T follicular helper cell (primary cell): ENCODE data around the gene MASP2.
A peak's percentile ranks its signal among the peaks of the same experiment; 100 is the strongest.
"Not testable (repeated sequence)": the region's sequence is repeated elsewhere in the genome, so short reads cannot be mapped to it uniquely, and the experiment has no call there.

Experiments used
- DNase-seq: peaks from one replicate; pipeline ENCODE4 v3.0.0-alpha.2; 2020; ENCODE audit warnings: low read depth
- total RNA-seq, 2 experiments: gene quantifications; one replicate each; lab custom pipeline; 2026; lab: John Stamatoyannopoulos, UW

Gene MASP2
- 0.24 to 0.35 reads per million in 2 experiments for total RNA-seq

GRCh38 chr1:11046625-11047365, at the start of gene MASP2:
TSS of gene MASP2 (minus strand) at chr1:11047239. CDS start at chr1:11047207, 32 bp downstream.
- no peak for DNase-seq

DNA sequence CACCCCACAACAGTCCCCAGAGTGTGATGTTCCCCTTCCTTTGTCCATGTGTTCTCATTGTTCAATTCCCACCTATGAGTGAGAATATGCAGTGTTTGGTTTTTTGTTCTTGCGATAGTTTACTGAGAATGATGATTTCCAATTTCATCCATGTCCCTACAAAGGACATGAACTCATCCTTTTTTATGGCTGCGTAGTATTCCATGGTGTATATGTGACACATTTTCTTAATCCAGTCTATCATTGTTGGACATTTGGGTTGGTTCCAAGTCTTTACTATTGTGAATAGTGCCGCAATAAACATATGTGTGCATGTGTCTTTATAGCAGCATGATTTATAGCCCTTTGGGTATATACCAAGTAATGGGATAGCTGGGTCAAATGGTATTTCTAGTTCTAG, 36.7 kb upstream of the MASP2 start:
- DNase-seq, result not testable (repeated sequence)

- no peak for DNase-seq
These were observed 33.9 kb upstream of the MASP2 start for GRCh38 chr1:11080931-11081330.

DNA sequence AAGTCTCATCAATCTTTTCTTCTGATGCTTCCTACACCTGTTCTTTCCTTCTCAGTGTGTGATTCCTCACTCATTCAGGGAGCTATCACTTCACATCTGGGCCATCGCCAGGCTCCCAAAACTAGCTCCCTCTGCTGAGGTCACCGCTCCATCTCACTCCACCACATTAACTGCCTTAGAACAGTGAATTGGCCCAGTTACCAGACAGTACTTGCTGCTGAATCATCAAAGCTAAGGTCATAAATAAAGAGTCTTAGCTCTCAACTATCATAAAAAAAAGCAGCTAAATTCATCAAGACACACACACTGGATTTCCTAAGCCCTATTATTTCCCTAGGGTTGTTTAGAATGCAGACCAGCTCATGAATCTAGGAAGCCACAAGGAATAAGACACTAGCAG, 31.6 kb upstream of the MASP2 start:
- no peak for DNase-seq

GRCh38 chr1:11073398-11073797, 26.4 kb upstream of the MASP2 start:
- DNase-seq, result not testable (repeated sequence)

DNA sequence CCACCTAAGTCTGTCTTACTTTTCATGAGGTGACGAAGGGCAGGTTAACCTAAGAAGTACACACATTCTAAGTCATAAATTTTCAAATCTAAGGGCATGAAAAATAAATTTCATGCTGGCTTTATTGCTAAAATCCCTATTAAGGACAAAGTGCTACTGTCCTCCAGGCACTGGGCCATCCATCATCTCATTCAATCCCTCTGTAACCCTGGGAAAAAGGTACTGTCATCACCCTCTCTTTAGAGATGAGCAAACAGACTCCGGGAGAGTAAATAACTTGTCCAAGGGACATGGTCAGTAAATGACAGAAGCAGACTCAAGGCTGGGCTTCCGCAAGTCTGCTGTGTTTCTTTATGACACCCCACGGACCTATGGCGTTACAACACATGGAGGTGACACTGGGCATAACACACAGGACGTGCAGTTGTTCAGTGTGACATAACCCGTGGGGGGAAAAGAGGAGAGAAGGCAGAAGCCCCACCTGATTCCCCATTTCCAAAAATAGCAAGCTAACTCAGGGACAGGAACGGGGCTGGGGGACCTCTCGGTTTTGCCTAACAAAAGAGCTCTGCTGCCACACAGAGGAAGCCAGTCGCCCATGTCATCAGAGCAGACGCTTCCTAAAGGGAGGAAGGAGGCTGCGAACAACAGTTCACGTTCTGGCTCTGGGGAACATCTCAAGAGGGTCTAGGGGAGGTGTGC, 25.3 kb upstream of the MASP2 start:
- DNase-seq, result no peak

DNA sequence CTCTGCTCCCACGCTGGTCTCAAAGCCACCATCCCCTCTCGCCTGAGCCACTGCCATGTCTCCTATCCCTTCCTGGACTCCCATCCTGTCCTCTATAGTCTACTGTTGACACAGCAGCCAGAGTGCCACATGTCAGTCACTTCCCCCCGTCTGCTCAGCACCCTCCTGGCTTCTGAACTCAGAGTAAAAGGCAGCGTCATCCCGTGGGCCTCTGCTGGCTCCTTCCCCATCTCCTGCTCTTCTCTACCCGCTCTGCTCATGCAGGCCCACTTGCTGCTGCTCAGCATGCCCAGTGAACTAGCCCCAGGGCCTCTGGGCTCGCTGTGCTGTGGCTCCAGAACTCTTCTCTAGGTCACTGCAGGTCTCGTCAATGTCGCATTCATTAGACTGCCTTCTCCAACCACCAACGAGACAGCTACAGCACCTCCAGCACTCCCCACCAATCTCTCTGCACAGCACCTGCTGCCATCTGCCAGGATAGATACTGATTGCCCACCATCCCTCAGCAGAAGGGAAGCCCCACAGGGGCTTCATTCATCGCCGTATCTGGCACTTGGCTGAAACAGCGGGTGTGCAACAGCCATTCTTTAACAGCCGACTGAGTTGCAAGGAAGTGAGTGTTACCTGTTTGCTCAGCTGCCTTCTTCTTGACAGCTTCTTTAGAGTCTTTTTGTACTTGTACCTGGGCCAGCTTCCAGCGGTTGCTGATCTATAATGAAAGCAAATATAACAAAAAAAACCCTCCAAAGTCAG, 24.6 kb upstream of the MASP2 start:
- DNase-seq, result no peak

GRCh38 chr1:11070876-11071275, 23.8 kb upstream of the MASP2 start:
- no peak for DNase-seq

DNA sequence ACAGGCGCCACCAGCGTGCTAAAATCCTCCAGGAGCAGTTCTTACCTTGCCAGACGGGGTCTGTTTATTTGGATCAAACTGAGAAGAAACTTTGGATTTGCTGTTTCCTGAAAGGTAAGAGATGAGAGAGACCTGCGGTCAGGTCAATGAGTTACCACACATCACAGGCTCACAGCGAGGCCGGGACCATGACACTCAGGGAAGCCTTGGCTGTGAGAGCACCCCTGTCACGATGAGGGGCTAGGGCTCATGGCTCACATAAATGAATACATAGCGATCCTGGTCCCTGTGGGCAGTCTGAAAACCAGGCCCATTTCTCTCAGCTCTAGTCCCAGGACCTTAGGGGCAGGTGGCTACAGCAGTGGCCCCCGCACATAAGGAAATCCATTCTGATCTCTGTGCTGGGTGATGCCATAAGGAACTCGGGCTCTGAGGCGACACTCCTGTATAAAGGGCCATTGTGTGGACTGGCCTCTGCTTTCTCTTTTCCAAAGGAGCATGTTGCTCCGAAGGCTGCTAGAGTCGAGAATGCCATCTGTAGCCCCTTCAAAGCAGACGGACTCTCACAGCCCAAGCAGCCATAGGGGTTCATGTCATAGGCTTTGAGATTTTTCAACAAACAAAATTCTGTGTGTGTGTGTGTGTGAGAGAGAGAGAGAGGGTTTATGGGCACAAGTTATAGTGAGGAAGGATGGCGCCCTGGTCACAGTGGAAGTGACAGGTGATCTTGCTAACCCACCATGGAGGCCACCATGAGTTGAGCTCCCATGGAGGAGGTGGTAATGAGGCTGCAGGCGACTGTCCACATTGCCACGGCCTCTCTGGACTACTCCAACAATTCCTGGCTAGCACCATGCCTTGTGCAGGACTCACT, 21.8 kb upstream of the MASP2 start:
- no peak for DNase-seq

DNA sequence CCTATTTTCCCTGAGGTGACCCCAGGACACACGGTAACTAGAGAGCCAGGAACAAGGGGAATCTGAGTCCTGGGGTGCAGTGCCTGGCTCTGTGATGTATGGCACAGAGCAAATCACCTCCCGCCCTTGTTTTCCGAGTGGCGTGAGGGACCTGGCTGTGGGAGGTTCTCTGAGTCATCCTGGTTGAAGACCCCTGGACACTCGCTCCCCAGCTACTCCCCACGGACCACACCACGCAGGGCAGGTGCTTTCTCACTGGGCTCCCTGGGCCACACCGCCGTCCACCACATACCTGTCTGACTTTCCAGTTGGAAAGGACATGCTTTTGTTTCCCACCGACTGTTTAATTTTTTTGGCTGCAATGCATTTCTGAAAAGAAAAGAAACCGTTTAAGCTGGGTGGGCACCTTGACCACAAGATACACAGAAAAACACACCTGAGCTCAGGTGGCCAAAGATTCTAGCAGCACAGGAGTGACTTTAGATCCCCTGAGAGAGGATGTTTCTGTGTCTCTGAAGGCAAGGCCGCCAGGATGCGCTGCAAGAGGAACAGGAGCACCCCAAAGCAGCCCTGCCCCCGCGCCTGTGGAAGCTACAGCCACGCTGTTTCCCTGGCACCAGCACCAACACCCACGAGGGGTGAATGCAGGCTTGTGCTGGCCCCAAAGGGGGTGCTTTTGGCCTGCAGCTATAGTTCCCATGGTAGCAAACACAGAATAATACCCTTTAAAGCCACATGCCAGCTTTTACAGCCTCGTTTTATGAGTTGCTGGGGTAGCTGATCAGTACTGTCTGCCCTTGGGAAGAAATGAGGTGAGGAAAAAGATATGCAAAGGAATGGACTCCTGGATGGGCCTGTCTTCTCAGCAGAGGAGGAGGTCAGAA, 20.9 kb upstream of the MASP2 start:
- DNase-seq, result no peak

DNA sequence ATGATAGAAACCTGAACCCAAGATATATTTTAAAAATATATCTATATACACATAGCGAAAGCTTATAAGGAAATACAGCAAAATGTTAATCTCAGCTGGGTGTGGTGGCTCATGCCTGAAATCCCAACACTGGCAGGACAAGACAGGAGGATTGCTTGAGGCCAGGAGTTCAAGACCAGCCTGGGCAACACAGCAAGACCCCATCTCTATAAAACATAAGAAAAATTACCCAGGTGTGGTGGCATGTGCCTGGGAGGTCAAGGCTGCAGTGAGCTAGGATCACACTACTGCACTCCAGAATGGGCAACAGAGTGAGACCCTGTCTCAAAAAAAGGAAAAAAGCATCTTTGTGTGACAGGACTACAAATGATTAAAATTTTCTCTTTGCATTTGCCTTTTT, 18.8 kb upstream of the MASP2 start:
- no peak for DNase-seq

DNA sequence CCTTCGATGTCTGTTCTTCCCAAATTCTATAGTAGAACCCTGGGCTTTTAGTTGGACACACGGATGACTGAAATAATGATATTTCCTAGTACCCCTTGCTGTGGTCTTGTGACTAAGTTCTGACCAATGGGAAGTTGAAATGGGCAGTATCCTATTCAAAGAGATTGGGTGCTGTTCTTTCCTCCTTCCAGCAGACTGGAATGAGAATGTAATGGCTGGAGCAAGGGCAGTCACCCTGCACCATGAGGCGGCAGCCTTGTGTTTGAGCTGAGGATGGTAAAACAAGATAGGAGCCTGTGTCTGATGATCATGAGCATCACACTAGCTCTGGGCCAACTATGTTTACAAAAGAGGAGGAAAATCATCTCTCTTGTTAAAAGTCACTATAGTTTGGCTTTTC, 17.9 kb upstream of the MASP2 start:
- no peak for DNase-seq

GRCh38 chr1:11063937-11064537, 17.0 kb upstream of the MASP2 start:
- not testable (repeated sequence) for DNase-seq

DNA sequence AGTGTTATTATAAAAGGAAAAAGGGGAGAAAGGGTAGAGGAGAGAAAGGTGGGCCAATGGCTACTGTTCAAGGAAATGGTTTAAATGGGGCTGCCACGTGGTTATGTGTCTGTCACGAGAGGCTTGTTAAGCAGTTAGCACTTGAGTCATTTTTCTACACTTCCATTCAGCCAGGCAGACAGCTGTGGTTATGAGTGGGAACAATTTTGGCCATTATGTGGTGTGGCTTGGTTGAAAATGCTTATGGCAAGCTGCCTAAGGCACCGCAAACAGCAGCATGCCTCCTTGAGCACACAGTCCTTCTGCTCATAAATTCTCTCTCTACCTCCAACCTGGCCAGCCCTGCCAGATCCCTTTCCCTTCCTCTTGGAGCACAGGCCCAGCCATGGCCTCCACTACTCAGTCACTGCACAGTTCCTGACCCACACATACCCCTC, 15.9 kb upstream of the MASP2 start:
- DNase-seq, result no peak

DNA sequence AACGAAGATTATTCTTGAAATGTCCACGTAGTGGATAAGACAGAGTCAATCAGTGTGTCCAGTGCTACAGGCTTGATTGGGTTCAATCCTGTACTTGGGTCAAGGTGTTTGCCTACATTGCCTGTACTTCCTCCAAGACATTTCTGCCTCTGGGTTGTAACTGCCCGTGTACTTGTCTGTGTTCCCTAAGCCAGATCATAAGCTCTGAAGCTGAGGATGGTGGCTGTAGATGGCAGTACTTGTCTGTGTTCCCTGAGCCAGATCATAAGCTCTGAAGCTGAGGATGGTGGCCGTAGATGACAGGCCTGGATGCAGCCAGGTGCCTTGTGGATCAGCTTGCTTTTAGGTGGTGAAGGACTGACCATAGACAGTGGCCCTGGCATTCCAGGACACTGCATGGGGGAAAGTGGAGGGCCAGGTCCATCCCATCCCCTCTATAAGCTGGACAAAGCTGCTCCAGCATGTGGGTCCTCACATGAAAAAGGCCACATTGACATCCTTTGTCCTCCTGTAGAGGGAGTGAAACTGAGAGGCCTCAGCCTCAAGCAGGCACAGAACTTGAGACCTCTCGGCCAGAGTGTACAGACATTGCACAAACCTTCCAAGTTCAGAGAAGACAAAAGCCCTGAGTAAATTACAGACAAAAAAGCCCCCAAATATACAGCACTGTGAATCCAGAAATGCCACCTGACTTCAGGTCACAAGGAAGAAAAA, 14.8 kb upstream of the MASP2 start:
- DNase-seq, result no peak

- peak; percentile 84 for DNase-seq
These were observed 13.2 kb upstream of the MASP2 start, which contains the start of gene SRM for GRCh38 chr1:11059968-11060830. TSS of gene SRM (minus strand) at chr1:11060018. CDS start at chr1:11059943, 75 bp downstream.

DNA sequence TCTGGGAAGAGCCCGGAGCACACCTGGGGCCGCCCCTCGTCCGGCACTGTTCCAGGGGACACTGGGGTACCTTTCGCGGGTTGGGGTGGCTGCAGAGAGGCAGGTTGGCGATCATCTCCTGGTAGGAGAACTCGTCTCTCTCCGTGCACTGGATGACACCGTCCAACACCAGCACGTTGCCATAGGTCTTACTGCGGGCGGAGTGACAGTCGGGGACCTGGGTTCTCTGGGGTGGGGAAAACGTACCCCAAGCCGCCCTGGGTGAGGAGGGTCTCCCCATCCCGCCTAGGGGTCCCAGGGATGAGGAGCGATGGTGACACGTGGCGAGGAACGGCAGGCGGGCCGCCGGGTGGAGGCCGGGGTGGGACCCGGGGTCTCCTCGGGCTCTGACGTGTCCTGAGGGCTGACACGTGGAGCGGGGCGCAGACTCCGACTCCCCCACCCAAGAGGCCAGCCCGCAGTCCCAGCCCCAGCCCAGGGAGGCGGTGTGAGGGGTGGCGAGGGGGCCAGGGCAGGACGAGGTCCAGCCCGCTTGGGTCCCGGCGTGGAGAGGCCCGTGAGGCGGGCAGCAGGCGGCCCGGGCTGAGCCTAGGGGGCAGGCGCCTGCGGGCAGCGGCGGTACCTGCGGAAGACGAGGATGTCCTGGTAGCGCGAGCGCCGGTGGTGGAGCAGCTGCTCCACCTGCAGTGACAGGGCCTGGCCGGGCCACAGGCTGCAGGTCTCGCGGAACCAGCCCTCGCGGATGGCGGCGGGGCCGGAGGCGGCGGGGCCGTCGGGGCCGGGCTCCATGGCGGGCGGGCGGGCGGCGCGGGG, 12.3 kb upstream of the MASP2 start:
- DNase-seq, result no peak
